HG03066 (cell line): Measurements from ENCODE around the gene GSK3A.

ENCODE experiments used
- ATAC-seq: cut with Tn5 transposase; IDR thresholded peaks from one replicate; pipeline ENCODE4 v1.9.1; 2021; ENCODE audit warnings: low read depth; ENCODE audit not compliant: unreplicated experiment

GSK3A gene

DNA sequence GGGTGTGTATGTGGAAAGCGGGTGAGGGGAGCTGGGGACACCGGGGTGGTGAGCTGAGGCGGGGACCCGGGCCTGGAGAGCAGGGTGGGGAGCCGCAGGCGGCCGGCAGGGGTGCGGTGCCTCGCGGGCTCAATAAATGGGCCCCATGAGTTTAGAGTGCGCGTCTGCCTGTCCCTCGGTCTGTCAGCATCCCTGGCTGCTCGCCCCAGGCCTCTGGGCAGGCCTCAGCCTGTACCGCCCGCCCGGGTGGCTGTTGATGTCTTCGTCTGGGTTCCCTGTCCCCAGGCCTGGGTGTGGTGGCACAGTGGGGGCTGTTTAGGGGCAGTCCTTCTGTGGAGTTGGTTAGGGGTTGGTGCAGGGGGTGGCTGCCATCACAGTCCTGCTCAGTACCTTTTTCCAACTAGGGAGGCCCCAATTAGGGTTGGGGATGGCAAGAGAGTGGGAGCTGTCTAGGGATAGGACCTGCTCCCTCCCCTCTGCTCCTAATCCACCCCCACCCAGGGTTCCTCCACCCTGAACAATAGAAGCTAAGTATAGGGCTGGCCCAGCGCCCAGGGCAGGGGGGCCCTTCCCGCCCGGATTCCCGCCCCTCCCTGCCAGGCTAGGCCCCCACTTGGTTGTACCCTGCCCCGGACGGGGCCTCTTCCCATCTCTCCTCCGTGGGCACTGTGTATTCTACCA is 38.9 kb upstream of the GSK3A start:
- no peak for ATAC-seq

DNA sequence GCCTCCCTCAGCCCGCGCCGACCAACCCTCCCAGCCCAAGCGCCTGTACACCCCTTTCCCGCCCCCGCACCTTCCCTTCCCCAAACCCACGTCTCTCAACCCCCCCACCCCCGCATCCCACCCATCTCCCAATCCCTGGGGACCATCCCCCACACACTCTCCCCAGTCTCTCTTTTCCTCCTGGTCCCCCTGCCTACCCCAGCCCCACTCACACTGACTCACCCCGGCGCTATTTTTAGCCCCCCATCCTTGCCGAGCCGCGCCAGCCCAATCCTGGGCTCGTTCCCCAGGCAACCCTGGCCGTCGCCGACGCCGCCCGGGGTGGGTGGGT is 38.4 kb upstream of the GSK3A start:
- no peak for ATAC-seq

DNA sequence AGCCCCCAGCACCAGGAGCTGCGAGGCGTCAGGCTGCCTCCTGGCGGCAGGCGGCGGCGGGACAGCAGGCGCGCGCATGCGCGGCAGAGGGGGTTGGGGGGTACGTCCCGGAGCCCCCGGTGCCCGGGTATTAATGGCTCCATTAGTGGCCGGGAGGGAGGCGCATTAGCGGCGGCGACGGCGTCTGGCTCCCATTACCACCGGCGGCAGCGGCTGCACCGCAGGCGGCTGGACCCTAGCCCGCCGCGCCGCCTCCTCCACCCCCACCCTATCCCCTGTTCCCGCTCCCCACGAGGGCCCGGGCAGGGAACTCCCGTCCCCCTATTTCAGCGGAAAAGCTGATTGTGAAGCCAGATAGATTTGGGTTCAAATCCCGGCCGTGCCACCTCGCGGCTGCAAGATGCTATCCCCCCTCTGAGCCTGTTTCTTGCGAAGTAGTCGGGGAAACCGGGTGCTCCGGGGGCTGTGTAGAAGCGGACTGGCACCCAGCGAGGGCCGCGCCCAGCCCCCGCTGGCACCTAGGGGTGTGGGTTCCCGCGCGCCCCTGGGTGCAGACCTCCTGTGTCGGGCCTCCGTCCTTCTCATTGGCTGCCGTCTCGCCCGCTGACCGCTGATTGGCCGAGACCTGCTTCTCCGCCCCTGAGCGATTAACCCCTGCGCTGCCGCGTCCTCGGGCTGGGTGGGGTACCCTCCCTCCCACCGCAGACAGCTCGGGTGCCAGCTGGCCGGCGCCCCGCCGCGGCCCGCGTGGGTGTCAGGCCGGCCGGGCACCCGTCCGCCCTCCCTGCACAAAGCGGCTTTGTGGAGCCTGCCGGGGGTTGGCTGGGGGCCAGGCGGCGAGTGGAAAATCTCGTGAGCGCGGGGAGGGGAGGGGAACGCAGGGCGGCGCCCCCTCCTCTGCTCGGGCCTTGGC is 37.8 kb upstream of the GSK3A start:
- peak; percentile 32 for ATAC-seq

DNA sequence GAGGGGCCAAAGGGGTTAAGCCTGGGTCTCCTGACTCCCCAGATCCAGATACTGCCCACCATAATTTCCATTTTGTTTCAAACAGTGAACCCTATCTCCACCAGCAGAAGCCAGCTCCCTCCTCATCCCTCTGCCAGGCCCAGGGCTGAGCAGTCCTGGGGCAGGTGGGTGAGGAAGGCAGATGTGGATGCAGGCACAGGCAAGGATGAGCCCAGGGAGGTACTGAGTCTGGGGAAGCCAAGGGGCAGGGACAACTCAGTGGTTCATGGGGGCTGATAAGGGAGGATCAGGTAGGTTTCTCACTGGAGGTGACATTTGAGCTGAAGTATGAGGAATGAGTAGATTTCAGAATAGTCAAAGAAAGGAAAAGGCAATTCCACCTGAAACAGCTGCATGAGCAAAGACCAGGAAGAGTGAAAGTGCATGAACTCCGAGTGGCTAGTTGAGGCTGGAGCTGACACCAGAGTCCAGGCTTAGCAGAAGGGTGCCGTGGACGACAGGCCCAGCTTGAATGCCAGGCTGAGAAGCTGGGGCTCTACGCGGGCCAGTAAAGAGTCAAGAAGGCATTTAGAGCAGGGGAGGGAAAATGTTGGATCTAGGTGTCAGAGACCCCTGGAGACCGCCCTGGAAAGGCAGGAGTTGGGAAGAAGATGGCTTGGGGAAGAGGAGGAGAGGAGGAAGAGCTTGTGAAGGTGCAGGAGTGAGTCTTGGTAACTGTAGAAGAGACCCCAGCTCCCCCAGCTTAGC is 36.9 kb upstream of the GSK3A start:
- no peak for ATAC-seq

DNA sequence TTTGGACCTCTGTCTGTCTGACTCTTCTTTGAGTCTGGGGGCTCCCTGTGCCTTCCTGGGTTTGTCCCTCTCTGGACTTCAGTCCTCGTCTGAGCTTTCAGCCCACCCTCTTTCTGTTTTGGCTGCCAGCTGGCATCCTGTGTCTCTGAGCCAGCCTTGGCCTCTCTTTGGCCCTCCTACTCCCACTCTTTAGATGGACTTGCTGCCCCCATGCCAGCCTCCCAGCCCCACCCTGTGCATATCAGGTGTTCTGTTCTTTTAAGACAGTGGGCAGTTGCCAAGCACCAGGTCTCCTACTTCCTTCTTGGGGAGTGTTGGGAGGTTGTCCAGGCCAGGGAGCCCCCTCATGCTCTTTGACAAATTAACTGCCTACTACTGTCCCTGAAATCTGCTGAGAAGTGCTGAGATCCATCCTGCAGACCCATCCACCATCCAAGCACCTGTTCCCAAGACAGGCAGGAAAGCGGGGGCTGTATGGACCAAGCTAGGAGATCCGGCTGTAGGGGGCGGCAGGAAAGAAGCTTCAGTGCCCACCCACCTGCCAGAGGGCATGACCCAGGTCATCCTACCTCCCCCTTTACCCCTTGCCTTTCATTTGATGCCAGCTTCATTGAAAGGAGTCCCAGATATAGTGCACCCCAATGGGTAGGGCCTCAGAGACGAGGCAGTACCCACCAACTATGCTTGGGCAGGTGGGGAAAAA is 36.2 kb upstream of the GSK3A start:
- no peak for ATAC-seq

DNA sequence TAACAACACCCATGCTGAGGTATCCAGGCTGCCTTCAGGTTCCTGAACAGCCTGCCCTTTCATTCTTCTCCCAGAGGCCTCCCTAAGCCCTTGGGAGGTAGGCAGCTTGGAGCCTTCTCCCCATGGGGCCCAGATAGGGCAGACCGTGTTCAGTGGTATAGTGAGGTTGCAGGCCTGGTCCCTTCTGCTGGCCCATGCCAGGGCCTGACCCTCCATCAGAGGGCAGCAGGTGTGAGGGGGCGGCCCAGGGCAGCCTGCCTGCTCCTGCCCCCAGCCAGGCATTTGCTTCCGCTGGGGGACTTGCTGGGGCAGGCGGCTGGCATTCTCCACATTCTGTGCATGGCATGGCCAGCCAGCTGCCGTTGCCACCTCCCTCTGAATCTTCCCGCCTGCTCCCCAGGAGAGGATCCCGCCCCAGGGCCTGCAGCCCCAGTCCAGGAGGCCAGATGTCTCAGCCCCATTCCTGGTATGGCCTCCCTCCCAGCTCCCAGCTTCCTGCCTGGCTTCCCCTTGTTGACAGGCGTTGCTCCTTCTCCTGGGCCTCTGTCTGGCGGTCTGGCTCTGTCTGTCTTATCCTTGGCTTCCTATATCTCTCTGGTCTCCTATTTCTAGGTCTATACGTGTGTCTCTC is 35.5 kb upstream of the GSK3A start:
- ATAC-seq: no peak

DNA sequence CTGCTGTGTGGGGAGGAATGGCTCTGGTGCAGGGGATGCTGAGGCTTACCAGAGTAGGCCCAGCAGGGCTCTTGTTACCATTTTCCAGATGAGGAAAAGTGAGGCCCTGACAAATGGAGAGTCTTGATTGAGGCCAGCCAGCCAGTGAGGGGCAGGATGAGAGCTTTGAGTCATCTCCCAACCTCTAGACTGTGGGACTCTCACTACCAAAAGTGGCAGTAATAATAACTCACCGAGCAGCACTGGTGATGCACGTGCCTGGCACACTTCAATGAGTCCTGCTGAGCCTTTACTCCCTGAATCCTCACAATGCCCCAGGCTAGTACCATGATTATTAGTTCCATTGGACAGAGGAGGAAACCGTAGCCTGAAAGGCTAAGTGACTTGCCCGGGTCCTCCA is 34.4 kb upstream of the GSK3A start:
- ATAC-seq: no peak

DNA sequence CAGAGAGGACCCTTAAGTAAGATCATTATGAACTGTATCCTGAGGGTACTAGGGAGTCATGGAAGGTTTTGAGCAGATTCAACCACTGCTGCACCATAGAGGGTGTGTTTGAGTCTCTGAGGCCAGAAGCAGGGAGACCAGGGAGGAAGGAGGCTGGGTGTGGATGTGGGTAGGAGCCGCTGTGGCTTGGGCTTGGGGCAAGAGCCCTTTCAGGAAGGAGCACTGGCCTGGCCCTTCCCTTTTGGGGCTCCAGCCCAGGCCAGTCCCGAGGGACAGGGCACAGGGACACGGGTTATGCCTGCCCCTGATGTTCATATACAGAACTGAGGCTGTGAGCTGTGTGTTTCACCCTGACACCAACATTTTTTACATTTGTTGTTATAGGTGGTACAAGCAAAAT is 33.9 kb upstream of the GSK3A start:
- ATAC-seq: no peak

DNA sequence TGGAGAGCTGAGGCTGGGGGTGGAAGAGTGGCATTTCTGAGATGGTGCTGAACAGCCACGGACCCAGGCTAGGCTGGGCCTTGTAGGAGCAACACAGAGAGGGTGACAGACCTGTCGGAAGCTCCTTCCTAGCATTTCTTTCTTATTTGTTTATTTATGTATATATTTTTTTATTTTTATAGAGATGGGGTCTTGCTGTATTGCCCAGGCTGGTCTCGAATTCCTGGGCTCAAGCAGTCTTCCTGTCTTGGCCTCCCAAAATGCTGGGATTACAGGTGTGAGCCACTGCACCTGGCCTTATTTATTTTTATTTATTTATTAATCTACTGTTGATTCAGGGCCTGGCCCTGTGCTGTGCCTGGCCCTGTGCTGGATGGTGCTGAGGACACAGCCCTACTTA is 33.1 kb upstream of the GSK3A start:
- ATAC-seq: no peak

DNA sequence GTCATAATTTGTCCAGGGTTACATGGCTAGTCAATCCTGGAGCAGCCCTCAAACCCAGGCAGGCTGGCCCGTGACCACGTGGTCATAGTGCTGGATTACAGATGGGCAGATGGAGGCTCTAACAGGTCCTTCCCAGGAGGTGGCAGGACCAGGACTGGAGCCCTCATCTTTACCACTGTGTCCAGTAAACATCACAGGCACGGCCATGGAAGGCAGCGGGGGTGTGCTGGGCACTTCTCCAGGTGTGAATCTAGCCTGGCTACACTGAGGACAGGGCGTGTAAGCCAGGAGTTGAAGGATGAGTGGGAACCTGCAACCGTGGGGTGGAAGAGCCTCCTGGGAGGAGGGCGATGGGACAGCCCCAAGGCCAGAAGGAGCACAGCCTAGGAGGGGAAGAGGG is 32.7 kb upstream of the GSK3A start:
- ATAC-seq: no peak

DNA sequence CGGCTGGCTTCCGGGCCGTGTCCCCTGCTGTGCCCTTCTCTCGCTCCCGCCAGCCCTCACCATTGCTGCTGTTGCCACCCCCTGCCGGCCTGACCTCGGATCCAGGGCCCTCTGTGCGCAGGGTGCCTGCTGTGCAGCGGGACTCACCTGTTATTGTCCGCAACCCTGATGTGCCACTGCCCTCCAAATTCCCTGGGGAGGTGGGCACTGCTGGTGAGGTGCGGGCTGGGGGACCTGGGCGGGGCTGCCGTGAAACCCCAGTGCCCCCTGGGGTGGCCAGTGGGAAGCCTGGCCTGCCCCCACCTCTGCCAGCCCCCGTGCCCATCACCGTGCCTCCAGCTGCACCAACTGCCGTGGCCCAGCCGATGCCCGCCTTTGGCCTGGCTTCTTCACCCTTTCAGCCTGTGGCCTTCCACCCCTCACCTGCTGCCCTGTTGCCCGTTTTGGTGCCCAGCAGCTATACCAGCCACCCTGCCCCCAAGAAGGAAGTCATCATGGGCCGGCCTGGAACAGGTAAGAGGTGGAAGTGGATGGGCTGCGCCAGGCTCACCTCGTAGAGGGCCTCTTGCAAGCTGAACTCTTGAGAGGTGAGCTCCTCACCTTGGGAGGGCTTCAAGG is 31.8 kb upstream of the GSK3A start:
- no peak for ATAC-seq

DNA sequence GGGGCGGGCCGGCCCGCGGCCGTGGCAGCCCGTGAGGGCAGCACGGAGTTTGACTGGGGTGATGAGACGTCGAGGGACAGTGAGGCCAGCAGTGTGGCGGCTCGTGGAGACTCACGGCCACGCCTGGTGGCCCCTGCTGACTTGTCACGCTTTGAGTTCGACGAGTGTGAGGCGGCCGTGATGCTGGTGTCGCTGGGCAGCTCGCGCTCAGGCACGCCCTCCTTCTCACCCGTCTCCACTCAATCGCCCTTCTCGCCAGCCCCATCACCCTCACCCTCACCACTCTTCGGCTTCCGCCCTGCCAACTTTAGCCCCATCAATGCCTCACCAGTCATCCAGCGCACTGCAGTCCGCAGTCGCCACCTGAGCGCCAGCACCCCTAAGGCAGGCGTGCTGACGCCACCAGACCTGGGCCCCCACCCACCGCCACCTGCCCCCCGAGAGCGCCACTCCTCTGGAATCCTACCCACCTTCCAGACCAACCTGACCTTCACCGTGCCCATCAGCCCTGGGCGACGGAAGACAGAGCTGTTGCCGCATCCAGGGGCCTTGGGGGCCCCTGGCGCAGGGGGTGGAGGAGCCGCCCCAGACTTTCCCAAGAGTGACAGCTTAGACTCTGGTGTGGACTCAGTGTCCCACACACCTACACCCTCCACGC is 31.1 kb upstream of the GSK3A start:
- no peak for ATAC-seq

DNA sequence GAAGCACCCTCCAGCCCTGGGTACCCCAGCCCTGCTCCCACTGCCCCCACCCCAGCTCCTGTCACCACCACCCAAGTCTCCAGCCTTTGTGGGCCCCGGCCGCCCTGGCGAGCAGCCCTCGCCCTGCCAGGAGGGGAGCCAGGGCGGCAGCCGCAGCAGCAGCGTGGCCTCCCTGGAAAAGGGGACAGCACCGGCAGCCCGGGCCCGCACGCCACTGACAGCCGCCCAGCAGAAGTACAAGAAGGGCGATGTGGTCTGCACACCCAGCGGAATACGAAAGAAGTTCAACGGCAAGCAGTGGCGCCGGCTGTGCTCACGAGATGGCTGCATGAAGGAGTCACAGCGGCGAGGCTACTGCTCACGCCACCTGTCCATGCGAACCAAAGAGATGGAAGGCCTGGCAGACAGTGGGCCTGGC is 30.6 kb upstream of the GSK3A start:
- ATAC-seq: no peak

DNA sequence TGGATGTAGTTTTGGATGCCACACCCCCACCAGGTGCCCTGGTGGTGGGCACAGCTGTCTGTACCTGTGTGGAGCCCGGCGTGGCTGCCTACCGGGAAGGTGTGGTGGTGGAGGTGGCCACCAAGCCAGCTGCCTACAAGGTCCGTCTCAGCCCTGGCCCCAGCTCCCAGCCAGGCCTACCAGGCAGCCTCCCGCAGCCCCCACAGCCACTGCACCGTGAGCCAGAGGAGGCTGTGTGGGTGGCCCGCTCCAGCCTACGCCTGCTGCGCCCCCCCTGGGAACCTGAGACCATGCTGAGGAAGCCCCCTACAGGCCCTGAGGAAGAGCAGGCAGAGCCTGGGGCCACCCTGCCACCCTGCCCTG is 30.1 kb upstream of the GSK3A start:
- no peak for ATAC-seq

DNA sequence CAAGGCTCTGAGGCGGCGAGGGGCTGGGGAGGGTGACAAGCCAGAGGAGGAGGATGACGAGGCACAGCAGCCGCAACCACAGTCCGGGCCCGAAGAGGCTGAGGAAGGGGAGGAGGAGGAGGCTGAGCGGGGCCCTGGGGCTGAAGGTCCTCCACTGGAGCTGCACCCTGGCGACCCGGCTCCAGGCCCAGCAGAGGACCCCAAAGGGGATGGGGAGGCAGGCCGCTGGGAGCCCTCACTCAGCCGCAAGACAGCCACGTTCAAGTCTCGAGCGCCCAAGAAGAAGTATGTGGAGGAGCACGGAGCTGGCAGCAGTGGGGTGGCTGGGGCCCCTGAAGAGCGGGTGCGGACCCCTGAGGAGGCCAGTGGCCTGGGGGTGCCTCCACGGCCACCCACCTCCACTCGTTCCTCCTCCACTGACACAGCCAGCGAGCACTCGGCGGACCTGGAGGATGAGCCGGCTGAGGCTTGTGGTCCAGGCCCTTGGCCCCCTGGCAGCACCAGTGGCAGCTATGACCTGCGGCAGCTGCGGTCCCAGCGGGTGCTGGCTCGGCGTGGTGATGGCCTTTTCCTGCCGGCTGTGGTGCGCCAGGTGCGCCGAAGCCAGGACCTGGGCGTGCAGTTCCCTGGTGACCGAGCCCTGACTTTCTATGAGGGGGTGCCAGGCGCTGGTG is 29.6 kb upstream of the GSK3A start:
- no peak for ATAC-seq

DNA sequence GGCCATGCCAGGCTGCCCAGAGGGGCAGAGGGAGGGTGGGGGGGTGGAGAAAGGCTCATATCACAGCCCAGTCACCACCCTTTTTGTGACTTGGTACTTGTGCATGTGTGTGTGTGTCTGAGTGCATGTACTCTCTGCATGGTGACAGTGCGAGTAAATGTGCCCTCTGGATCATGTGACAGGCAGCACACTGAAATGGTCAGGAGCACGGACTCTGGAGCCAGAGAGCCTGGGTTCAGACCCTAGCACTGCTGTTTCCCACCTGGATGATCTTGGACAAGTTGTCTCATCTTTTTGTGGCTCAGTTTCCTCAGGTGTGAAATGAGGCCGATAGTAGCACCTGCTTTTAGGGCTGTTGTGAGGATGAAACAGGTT is 28.6 kb upstream of the GSK3A start:
- no peak for ATAC-seq

DNA sequence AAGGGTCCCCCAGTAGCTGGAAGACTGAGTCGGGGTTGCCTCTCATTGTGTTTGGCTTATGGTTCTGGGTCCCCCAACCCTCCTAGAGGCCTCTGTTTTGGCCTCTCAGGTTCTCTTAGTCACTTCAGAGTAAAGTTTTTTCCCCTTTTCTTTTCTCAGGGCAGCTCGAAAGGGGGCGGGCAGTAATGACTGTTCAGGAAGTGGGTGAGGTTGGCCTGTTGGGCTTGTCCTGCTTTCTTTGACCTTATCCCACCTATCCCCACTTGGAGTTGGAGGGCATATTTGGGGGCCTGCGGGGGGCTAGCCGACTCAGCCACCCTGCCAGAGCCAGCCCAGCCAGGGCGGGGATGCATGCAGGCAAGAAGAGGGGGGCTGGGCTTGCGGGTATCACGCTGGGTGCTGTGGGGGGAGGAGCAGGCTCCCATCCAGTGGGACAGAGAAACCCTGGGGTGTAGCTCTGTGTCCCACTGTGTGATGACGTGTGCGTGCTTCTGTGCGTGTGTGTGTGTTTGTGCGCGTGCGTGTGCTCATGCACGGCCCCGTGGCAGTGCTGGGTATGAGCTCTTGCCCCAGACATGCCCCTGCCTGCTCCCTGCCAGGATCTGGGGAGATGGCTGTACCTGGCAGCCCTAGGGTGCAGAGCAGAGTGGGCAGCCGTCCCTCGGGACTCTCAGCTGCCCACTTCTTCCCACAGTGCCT is 28.1 kb upstream of the GSK3A start:
- ATAC-seq: no peak

DNA sequence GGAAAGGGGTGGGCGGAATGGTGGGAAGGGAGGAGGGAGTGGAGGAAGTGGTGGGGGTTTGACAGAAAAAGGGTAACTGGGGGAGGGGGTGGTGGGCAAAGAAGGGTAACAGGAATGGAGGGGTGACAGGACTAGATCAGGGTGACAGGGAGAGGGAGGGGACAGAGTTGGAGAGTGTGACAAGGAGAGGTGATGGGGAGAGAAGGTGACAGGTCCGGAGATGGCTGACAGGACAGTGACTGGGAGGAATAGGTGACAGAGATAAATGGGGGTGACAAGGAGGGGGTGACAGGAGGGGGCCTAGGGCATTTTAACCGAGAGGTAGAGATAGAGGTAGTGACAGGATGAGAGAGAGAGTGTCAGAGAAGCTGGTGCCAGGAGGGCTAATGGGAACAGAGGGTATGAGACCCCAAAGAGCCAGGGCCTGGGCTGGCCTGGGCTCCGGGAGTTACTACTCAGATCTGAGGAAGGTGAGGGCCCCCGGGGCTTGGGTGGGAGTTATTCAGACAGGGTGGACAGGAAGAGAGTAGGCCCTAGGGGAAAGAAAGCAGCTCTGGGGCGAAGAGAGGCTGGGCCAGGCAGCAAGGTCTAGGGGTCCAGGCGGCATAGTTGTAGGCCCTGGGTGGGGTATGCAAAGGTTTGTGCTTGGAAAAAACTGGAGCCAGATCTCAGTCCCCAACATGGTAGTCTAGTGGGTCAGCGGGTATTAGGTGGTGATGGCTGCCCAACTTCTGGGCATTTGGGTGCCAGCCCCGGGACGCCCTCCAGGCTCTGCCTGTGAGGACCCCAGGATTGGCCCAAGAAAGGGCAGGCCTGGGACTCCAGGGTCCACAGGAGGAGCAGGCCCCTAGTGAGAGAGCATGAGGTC is 27.3 kb upstream of the GSK3A start:
- ATAC-seq: no peak
